ENCODE results near the gene KIDINS220. TPM values are rescaled to one million over a fixed set of nuclear protein-coding genes. Genes with fewer than 3 reads are reported as not detected.

KIDINS220 gene
- 14.0 to 20.0 TPM (median 18.9 TPM) in 5 replicates for total RNA-seq (2022; extraction: Qiagen RNA extraction; ENCODE audit: low read depth)

GRCh38 chr2:8836971-8837794 is at the start of gene KIDINS220:
TSS of gene KIDINS220 (minus strand) at chr2:8837613. CDS start at chr2:8827093, 10,520 bp downstream.

DNA sequence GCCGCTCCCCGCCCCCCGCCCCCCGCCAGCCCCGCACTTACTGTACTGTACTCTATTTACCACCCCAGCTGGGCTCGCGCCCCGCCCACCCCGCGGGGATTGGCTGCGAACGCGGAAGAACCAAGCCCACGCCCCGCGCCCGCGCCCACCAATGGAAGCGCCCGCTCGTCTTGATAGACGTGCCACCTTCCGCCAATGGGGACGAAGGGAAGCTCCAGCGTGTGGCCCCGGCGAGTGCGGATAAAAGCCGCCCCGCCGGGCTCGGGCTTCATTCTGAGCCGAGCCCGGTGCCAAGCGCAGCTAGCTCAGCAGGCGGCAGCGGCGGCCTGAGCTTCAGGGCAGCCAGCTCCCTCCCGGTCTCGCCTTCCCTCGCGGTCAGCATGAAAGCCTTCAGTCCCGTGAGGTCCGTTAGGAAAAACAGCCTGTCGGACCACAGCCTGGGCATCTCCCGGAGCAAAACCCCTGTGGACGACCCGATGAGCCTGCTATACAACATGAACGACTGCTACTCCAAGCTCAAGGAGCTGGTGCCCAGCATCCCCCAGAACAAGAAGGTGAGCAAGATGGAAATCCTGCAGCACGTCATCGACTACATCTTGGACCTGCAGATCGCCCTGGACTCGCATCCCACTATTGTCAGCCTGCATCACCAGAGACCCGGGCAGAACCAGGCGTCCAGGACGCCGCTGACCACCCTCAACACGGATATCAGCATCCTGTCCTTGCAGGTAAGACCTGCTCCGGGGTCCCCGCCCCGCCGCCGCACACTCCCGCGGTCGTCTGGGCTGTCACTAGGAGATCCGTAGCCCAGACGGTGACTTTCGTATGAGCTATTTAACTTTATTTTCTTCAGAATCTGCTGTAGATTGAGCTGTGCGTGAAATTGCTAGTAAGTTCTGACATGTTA is 155.4 kb downstream of the KIDINS220 start, which contains the start of gene ID2:
Gene ID2, plus strand, starts transcription at position 271 of the 907 bp plus-strand sequence. Its CDS starts 110 bp downstream, at position 381.

Other genes starting within 250 kb of the KIDINS220 start
- 63.2 to 116 TPM (median 89.3 TPM) in 5 replicates for gene ID2, start 155.6 kb downstream of the KIDINS220 start, total RNA-seq (2022; extraction: Qiagen RNA extraction; ENCODE audit: low read depth)
- gene MBOAT2, start 166.1 kb upstream of the KIDINS220 start, total RNA-seq (2022; extraction: Qiagen RNA extraction; ENCODE audit: low read depth) = 16.6 to 31.7 TPM (median 30.7 TPM) in 5 replicates